HG03103 (cell line): ENCODE data around the gene PCDHGA4.
"Not testable (repeated sequence)": the region's sequence is repeated elsewhere in the genome, so short reads cannot be mapped to it uniquely, and the experiment has no call there.

ENCODE experiments used
- ATAC-seq: cut with Tn5 transposase; IDR thresholded peaks from one replicate; pipeline ENCODE4 v1.9.1; 2021; ENCODE audit warnings: low read depth; ENCODE audit not compliant: unreplicated experiment

The PCDHGA4 gene

GRCh38 chr5:141346017-141346416 is 8.8 kb upstream of the PCDHGA4 start:
- ATAC-seq = not testable (repeated sequence)

GRCh38 chr5:141349917-141350619 is 4.8 kb upstream of the PCDHGA4 start, which contains the start of gene PCDHGB1:
Gene PCDHGB1, plus strand, starts transcription at chr5:141350099. Its CDS starts 162 bp downstream, at chr5:141350261.
- no peak for ATAC-seq

- no peak for ATAC-seq
Measured at GRCh38 chr5:141351591-141351990, 3.2 kb upstream of the PCDHGA4 start.

GRCh38 chr5:141355641-141356040 is 820 bp downstream of the PCDHGA4 start:
- ATAC-seq = no peak

- ATAC-seq = no peak
Measured at GRCh38 chr5:141356133-141356532, 1.3 kb downstream of the PCDHGA4 start.

GRCh38 chr5:141356950-141357349 is 2.1 kb downstream of the PCDHGA4 start:
- no peak for ATAC-seq

GRCh38 chr5:141359790-141360426 is 5.1 kb downstream of the PCDHGA4 start, which contains the start of gene PCDHGB2:
Gene PCDHGB2, plus strand, starts transcription at chr5:141359994. Its CDS starts 142 bp downstream, at chr5:141360136.
- ATAC-seq = no peak

GRCh38 chr5:141360685-141361084 is 5.9 kb downstream of the PCDHGA4 start:
- ATAC-seq = no peak

GRCh38 chr5:141362719-141363118 is 7.9 kb downstream of the PCDHGA4 start:
- ATAC-seq = no peak

GRCh38 chr5:141363952-141364660 is 9.3 kb downstream of the PCDHGA4 start, which contains the start of gene PCDHGA5:
Gene PCDHGA5, plus strand, starts transcription at chr5:141364162. Its CDS starts 169 bp downstream, at chr5:141364331.
- ATAC-seq = no peak

- no peak for ATAC-seq
Measured at GRCh38 chr5:141366016-141366896, 11.4 kb downstream of the PCDHGA4 start.

- ATAC-seq = peak; percentile 90
Measured at GRCh38 chr5:141369994-141370848, 15.4 kb downstream of the PCDHGA4 start, which contains the start of gene PCDHGB3. Gene PCDHGB3, plus strand, starts transcription at chr5:141370242. Its CDS starts 153 bp downstream, at chr5:141370395.

GRCh38 chr5:141371572-141372475 is 17.0 kb downstream of the PCDHGA4 start:
- no peak for ATAC-seq

- no peak for ATAC-seq
Measured at GRCh38 chr5:141373673-141374317, 19.0 kb downstream of the PCDHGA4 start, which contains the start of gene PCDHGA6. Gene PCDHGA6, plus strand, starts transcription at chr5:141373891. Its CDS starts 193 bp downstream, at chr5:141374084.

GRCh38 chr5:141374627-141375026 is 19.8 kb downstream of the PCDHGA4 start:
- no peak for ATAC-seq

GRCh38 chr5:141375444-141376155 is 20.8 kb downstream of the PCDHGA4 start:
- ATAC-seq = not testable (repeated sequence)
